Activated T-helper 2 cell treated with anti-CD3 and anti-CD28 coated beads, Interferon-gamma antibody, Interleukin-2, Interleukin-4, amounts not matched to agents 10 μg/mL and 5 μg/mL and 100 μg/mL, durations not matched to agents 14 hours and 24 hours and 36 hours (primary cell): ENCODE measurements around the gene TMEM151B. TPM values are rescaled to one million over a fixed set of nuclear protein-coding genes. Genes with fewer than 3 reads are reported as not detected.

Experiments
- DNase-seq: peaks from one replicate; pipeline ENCODE4 v3.0.0; 2021; ENCODE audit warnings: low spot score
- H3K27ac Mint-ChIP-seq: one replicate; pipeline ENCODE4 v1.8.0; 2021; ENCODE audit warnings: mixed read lengths
- H3K27me3 Mint-ChIP-seq: one replicate; pipeline ENCODE4 v1.8.0; 2021; ENCODE audit warnings: low read depth, mixed read lengths
- H3K36me3 Mint-ChIP-seq: one replicate; pipeline ENCODE4 v1.8.0; 2021; ENCODE audit warnings: low read depth, mixed read lengths
- H3K4me1 Mint-ChIP-seq: one replicate; pipeline ENCODE4 v1.8.0; 2021; ENCODE audit warnings: low read depth, mixed read lengths
- H3K4me3 Mint-ChIP-seq: one replicate; pipeline ENCODE4 v1.8.0; 2021; ENCODE audit warnings: low read depth, mild to moderate bottlenecking, moderate library complexity, mixed read lengths
- H3K9me3 Mint-ChIP-seq: one replicate; pipeline ENCODE4 v1.8.0; 2021; ENCODE audit warnings: mixed read lengths
- intact Hi-C: fragments of 100-400 bp; cut with micrococcal nuclease; formaldehyde crosslinking; loops from one replicate; pipeline ENCODE4 v1.15.1; 2023
- total RNA-seq: library from RNA; stranded (reverse); gene quantifications from 2 replicates; pipeline ENCODE4 v1.2.3, GENCODE V29; 2022

The TMEM151B gene
- total RNA-seq = 0.05 TPM in 1 of 2 replicates, not detected in the other

GRCh38 chr6:44269921-44270525 lies at the start of gene TMEM151B:
TSS of gene TMEM151B (plus strand) at chr6:44270450. CDS start at chr6:44270743, 293 bp downstream.
- Mint-ChIP-seq H3K36me3 (no peaks in the 10 kb centered on the region), H3K4me3 (peak within 1 kb of the TSS; percentile 43), H3K9me3 (no peaks in the 10 kb centered on the region), H3K4me1 (peaks cover 18% of the 10 kb centered on the region), H3K27me3 (peaks cover 53% of the 10 kb centered on the region), H3K27ac (no peak within 1 kb of the TSS)
- DNase-seq = no peak
- intact Hi-C loops = loop anchor here (2.0 to 10.0 kb wide), 4 partner anchors 35 to 185 kb away; partner anchors contain the start of genes CDC5L, MRPL14 and TMEM63B

- H3K4me3 Mint-ChIP-seq = peak overlapping the region; percentile 44
- peaks cover 6% of the 10 kb centered on the region for H3K36me3 Mint-ChIP-seq
- DNase-seq = no peak
- H3K27ac Mint-ChIP-seq = peak overlapping the region; percentile 67
- peaks cover 41% of the 10 kb centered on the region for H3K4me1 Mint-ChIP-seq
- H3K27me3 Mint-ChIP-seq = peaks cover 9% of the 10 kb centered on the region
- no peaks in the 10 kb centered on the region for H3K9me3 Mint-ChIP-seq
- intact Hi-C loops = loop anchor here (1.0 to 2.0 kb wide), 2 partner anchors 36 to 95 kb away; partner anchors contain the start of gene SLC35B2
Measured at GRCh38 chr6:44220913-44221290, 49.3 kb upstream of the TMEM151B start.

- H3K4me1 Mint-ChIP-seq = peaks cover 44% of the 10 kb centered on the region
- peaks cover 9% of the 10 kb centered on the region for H3K27me3 Mint-ChIP-seq
- H3K27ac Mint-ChIP-seq = peak overlapping the region; percentile 67
- intact Hi-C loops = loop anchor here (1.0 to 2.0 kb wide), 2 partner anchors 35 to 95 kb away; partner anchors contain the start of gene SLC35B2
- DNase-seq = peak; percentile 70
- peak overlapping the region; percentile 44 for H3K4me3 Mint-ChIP-seq
- H3K9me3 Mint-ChIP-seq = no peaks in the 10 kb centered on the region
- H3K36me3 Mint-ChIP-seq = peaks cover 9% of the 10 kb centered on the region
Measured at GRCh38 chr6:44221291-44221960, 48.8 kb upstream of the TMEM151B start.

GRCh38 chr6:44221961-44222335 lies 48.3 kb upstream of the TMEM151B start:
- Mint-ChIP-seq H3K27ac (peak overlapping the region; percentile 67), H3K27me3 (peaks cover 7% of the 10 kb centered on the region), H3K4me1 (peaks cover 41% of the 10 kb centered on the region), H3K9me3 (no peaks in the 10 kb centered on the region), H3K4me3 (no peak overlapping the region), H3K36me3 (peaks cover 9% of the 10 kb centered on the region)
- intact Hi-C loops = loop anchor here (1.0 to 2.0 kb wide), 3 partner anchors 35 to 96 kb away; partner anchors contain the start of gene SLC35B2
- DNase-seq = no peak

GRCh38 chr6:44222486-44223318 lies 47.5 kb upstream of the TMEM151B start:
- Mint-ChIP-seq H3K4me1 (peaks cover 41% of the 10 kb centered on the region), H3K27ac (peak overlapping the region; percentile 73)
- no peak for DNase-seq

GRCh38 chr6:44223319-44224028 lies 46.8 kb upstream of the TMEM151B start, which contains the start of gene SLC29A1:
TSS of gene SLC29A1 (plus strand) at chr6:44223595. CDS start at chr6:44227314, 3,719 bp downstream.
- no peaks in the 10 kb centered on the region for H3K9me3 Mint-ChIP-seq
- intact Hi-C loops = loop anchor here (1.0 kb wide), 3 partner anchors 10 to 23 kb away; no protein-coding TSS in a partner anchor
- H3K27me3 Mint-ChIP-seq = peaks cover 2% of the 10 kb centered on the region
- H3K27ac Mint-ChIP-seq = peak within 1 kb of the TSS; percentile 77
- peak within 1 kb of the TSS; percentile 88 for H3K4me3 Mint-ChIP-seq
- DNase-seq = peak; percentile 79
- peaks cover 20% of the 10 kb centered on the region for H3K36me3 Mint-ChIP-seq
- H3K4me1 Mint-ChIP-seq = peaks cover 37% of the 10 kb centered on the region

More at GRCh38 chr6:44222486-44223318, 47.5 kb upstream of the TMEM151B start:
- Mint-ChIP-seq H3K9me3 (no peaks in the 10 kb centered on the region), H3K27me3 (peaks cover 7% of the 10 kb centered on the region), H3K36me3 (peaks cover 15% of the 10 kb centered on the region), H3K4me3 (peak overlapping the region; percentile 80)
- intact Hi-C loops = loop anchor here (1.0 kb wide), 1 partner anchor 50 kb away; no protein-coding TSS in a partner anchor

GRCh38 chr6:44224029-44224964 lies 46.0 kb upstream of the TMEM151B start:
- Mint-ChIP-seq H3K4me1 (peaks cover 34% of the 10 kb centered on the region), H3K27me3 (no peaks in the 10 kb centered on the region), H3K9me3 (no peaks in the 10 kb centered on the region), H3K36me3 (peaks cover 27% of the 10 kb centered on the region), H3K4me3 (peak overlapping the region; percentile 88), H3K27ac (peak overlapping the region; percentile 77)
- intact Hi-C loops = loop anchor here (1.0 kb wide), 3 partner anchors 9 to 22 kb away; no protein-coding TSS in a partner anchor
- no peak for DNase-seq

GRCh38 chr6:44224965-44225305 lies 45.3 kb upstream of the TMEM151B start:
- H3K4me3 Mint-ChIP-seq = peak overlapping the region; percentile 88

GRCh38 chr6:44225579-44226325 lies 44.5 kb upstream of the TMEM151B start:
- no peak overlapping the region for H3K27ac Mint-ChIP-seq
- no peaks in the 10 kb centered on the region for H3K27me3 Mint-ChIP-seq
- H3K36me3 Mint-ChIP-seq = peaks cover 39% of the 10 kb centered on the region
- H3K9me3 Mint-ChIP-seq = no peaks in the 10 kb centered on the region
- no peak for DNase-seq
- intact Hi-C loops = no loop called here
- peaks cover 34% of the 10 kb centered on the region for H3K4me1 Mint-ChIP-seq
- H3K4me3 Mint-ChIP-seq = peak overlapping the region; percentile 65

More at GRCh38 chr6:44224965-44225305, 45.3 kb upstream of the TMEM151B start:
- Mint-ChIP-seq H3K27me3 (no peaks in the 10 kb centered on the region), H3K27ac (no peak overlapping the region), H3K36me3 (peaks cover 33% of the 10 kb centered on the region), H3K9me3 (no peaks in the 10 kb centered on the region), H3K4me1 (peaks cover 34% of the 10 kb centered on the region)
- intact Hi-C loops = loop anchor here (1.0 kb wide), 3 partner anchors 8 to 21 kb away; no protein-coding TSS in a partner anchor
- no peak for DNase-seq

- Mint-ChIP-seq H3K27me3 (no peaks in the 10 kb centered on the region), H3K4me3 (no peak overlapping the region), H3K27ac (no peak overlapping the region), H3K4me1 (peaks cover 29% of the 10 kb centered on the region), H3K36me3 (peaks cover 47% of the 10 kb centered on the region), H3K9me3 (no peaks in the 10 kb centered on the region)
- intact Hi-C loops = no loop called here
- no peak for DNase-seq
Measured at GRCh38 chr6:44226368-44227147, 43.7 kb upstream of the TMEM151B start.
